ENCODE measurements around the gene PCSK9.

PCSK9 gene

GRCh38 chr1:55060133-55060999 lies 21.0 kb downstream of the PCSK9 start:
- no peak for DNase-seq (ENCODE audit: low read depth)

DNA sequence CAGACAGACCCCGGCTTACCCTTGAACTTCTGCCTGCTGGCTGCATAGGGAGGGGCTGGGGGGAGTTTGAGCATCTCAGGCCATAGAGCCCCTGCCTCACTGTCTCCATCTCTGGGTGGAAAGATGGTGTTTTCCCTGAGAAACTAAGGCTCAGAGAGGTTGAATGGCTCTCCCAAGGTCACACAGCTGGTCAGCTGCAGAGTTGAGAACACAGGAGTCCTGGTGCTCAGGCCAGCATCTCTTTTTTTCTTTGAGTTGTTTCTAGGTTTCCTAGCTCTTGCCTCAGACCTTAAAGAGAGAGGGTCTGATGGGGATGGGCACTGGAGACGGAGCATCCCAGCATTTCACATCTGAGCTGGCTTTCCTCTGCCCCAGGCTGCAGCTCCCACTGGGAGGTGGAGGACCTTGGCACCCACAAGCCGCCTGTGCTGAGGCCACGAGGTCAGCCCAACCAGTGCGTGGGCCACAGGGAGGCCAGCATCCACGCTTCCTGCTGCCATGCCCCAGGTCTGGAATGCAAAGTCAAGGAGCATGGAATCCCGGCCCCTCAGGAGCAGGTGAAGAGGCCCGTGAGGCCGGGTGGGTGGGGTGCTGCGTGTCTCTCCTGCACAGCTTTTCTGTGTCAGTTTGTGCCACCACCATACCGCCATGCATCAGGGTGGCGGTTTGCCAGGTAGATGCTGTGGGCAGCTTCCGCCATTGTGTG lies 21.8 kb downstream of the PCSK9 start:
- DNase-seq (ENCODE audit: low read depth), result no peak

DNA sequence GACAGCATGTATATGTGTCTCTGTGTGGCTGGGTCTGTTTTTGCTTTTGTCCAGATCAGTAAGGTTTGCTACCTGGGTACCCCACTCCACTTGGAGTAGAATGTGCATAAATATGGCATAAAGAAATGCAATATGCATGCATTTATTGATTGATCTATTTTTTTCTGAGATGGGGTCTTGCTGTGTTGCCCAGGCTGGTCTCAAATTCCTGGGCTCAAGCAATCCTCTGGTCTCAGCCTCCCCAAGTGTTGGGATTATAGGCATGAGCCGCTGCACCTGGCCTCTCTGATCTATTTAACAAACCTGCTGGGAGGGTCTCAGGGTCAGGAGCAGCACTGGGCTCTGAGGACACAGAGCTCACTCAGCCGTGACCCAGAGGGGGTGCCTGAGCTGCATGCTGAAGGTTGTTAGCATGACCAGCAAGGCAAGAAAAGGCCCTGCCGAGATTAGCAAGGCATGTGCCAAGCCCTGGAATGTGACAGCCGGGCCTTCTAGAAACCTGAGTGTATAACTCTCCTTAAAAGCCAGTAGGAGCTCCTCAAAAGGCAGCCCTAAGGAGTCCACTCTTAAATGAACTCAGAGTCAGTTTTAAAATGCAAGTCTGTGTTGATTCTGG lies 22.5 kb downstream of the PCSK9 start:
- no peak for DNase-seq (ENCODE audit: low read depth)

DNA sequence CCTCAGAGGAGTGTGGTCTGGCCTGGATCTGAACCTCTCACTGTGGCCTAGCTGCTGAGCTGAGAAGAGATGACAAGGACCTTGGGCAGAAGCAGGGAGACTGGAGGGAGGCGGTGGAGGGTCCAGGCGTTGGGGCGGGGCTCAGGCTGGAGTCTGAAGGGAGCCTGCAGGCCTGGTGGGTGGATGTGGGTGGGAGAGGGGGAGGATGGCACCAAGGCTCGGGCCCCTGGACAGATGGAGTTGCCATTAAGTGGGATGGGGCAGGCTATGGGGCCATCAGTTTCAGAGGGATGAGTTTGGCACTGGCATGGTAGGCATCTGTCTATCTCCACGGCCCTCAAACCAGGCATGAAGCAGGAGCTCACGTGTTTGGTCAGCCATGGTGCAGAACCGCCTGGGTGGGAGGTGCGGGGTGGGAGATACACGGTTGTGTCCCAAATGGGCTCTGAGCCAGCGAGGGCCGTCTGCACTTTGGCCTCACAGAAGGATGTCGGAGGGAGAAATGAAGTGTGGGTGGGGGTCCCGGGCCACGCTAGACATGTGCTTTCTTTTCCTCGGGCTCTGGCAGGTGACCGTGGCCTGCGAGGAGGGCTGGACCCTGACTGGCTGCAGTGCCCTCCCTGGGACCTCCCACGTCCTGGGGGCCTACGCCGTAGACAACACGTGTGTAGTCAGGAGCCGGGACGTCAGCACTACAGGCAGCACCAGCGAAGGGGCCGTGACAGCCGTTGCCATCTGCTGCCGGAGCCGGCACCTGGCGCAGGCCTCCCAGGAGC lies 23.6 kb downstream of the PCSK9 start:
- DNase-seq (ENCODE audit: low read depth), result no peak

DNA sequence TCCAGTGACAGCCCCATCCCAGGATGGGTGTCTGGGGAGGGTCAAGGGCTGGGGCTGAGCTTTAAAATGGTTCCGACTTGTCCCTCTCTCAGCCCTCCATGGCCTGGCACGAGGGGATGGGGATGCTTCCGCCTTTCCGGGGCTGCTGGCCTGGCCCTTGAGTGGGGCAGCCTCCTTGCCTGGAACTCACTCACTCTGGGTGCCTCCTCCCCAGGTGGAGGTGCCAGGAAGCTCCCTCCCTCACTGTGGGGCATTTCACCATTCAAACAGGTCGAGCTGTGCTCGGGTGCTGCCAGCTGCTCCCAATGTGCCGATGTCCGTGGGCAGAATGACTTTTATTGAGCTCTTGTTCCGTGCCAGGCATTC lies 24.2 kb downstream of the PCSK9 start:
- no peak for DNase-seq (ENCODE audit: low read depth)

DNA sequence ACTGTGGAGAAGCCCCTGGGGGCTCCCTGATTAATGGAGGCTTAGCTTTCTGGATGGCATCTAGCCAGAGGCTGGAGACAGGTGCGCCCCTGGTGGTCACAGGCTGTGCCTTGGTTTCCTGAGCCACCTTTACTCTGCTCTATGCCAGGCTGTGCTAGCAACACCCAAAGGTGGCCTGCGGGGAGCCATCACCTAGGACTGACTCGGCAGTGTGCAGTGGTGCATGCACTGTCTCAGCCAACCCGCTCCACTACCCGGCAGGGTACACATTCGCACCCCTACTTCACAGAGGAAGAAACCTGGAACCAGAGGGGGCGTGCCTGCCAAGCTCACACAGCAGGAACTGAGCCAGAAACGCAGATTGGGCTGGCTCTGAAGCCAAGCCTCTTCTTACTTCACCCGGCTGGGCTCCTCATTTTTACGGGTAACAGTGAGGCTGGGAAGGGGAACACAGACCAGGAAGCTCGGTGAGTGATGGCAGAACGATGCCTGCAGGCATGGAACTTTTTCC lies 24.8 kb downstream of the PCSK9 start:
- DNase-seq (ENCODE audit: low read depth), result no peak

DNA sequence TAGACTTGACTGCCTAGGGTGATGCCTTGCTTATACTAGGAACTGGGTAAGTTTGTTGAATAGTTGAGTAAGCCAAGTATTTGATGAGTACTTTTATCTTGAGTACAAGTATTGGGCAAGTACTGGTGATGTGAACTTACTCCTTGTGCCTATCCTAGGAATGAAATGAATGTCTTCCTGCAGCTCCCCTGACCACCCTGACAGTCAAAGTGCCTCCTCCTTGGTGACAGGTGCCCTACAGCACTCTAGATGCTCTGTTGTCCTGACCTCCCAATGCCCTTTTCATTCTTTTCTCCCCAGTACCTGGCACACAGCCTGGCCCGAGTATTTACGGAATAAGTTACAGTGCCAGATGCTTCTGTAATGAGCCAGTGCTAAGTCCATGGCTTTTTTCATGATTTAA lies 25.5 kb downstream of the PCSK9 start:
- DNase-seq (ENCODE audit: low read depth), result peak; percentile 43

DNA sequence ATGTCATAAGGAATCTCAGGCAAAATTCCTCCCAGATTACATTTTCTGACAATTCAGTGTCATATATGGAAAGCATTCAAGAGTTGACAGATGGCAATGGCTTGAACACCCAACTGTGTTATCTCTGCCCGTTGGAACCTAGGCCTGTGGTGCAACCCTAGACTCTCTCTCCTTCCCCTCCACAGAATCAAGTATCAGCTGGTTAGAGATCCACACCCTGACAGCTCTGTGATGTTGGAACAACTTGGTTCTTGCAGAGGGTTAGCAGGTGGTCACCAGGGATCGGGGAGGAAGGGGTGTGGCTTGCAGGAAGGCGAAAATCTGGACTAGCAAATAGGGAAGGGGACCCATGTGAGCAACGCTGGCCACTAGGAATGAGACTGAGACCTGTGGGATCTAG lies 26.3 kb downstream of the PCSK9 start:
- DNase-seq (ENCODE audit: low read depth), result no peak

GRCh38 chr1:55067022-55067778 lies 27.9 kb downstream of the PCSK9 start:
- DNase-seq (ENCODE audit: low read depth), result no peak

- DNase-seq (ENCODE audit: low read depth), result no peak
Measured at GRCh38 chr1:55067914-55068313, 28.6 kb downstream of the PCSK9 start.

GRCh38 chr1:55068638-55069037 lies 29.3 kb downstream of the PCSK9 start:
- no peak for DNase-seq (ENCODE audit: low read depth)

DNA sequence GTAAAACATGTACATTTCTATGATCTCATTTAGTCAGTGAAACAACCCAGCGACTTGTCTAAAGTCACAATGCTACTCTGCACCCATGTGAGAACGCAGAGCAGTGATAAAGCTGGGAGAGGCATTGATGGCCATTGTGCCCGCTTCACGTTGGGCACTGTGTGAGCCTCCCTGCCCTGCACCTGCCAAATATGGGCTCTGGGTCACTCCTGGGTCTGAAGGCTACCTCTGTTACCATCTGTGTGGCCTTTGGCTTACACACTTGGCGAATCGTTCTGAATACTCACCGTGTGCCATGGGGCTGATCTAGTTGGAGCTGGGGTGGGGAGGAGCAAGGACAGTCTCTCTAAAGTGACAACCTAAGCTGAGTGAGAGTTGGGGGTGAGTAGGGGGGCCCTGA lies 29.9 kb downstream of the PCSK9 start:
- DNase-seq (ENCODE audit: low read depth), result no peak

GRCh38 chr1:55070293-55071164 lies 31.2 kb downstream of the PCSK9 start:
- no peak for DNase-seq (ENCODE audit: low read depth)

DNA sequence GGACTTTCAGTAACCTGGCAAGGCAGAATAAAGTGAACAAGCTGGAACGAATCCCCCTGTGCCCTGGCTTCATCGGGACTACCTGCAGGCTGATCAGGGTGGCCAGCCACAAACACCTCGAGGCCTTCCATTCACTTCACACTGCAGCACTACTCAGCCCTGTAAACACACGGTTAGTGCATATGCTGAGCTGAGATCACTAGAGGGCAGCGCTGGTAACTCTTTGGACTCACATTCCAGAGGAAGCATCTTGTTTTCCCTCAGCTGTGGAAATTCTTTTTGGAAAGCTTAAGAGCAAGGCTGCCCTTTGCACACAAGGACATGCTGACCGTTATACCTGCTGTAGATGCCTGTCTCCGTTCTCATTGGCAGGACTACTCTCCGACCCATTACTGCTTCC lies 32.1 kb downstream of the PCSK9 start:
- DNase-seq (ENCODE audit: low read depth), result no peak

- no peak for DNase-seq (ENCODE audit: low read depth)
Measured at GRCh38 chr1:55073187-55073916, 34.0 kb downstream of the PCSK9 start.

DNA sequence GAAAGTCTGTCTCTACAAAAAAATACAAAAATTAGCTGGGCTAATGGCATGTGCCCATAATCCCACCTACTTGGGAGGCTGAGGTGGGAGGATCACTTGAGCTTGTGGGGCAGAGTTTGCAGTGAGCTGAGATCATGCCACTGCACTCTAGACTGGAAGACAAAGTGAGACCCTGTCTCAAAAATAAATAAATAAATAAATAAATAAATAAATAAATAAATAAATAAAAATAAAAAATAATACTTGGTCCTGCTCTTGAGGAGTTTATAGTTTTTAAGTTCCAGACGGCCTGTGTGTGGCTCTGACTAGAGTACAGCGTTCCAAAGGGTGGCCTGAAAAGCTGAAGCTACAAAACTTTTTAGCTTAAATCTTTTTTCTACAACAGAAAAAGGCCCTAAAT lies 35.1 kb downstream of the PCSK9 start:
- DNase-seq (ENCODE audit: low read depth), result no peak

DNA sequence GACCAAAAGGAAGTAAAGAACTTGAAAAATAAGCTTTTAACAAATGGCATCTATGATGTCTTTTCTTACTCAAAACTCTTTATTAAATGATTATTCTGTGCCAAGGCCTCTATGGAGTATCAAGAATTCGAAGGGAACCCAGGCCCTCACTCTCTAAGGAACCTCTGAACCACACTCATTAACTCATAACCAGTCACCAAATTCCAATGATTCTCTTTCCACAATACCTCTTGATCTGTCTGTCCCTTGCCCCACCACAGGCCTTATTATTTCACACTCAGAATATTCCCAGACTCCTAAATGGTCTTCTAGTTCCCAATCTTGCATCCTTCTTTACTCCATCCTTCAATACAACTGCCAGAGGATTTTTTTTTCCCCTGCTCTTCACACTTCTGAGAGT lies 37.0 kb downstream of the PCSK9 start:
- no peak for DNase-seq (ENCODE audit: low read depth)

GRCh38 chr1:55078470-55078869 lies 39.1 kb downstream of the PCSK9 start:
- no peak for DNase-seq (ENCODE audit: low read depth)

GRCh38 chr1:55079651-55080050 lies 40.3 kb downstream of the PCSK9 start:
- DNase-seq (ENCODE audit: low read depth), result no peak
